Measurements from ENCODE around the gene SLC39A8.

DNA sequence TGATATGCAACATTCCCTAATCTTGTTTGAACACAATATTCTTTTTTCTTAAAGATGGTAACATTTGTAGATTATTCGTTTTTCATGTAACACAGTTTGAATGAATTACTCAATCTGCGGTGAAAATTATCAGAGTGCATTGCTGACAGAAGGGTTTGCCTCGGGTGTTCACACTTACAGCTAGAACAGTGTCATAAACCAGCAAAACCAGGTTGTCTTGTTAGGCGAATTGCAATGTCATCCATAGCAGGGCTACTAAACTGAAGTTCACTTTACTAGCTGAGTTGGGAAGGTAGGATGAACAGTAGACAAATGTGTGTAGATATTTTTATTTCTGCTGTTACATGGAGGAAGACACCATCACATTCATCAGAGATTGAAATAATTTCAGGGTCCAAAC, 98.9 kb downstream of the SLC39A8 start:
- TF ChIP-seq, protein P1, sequence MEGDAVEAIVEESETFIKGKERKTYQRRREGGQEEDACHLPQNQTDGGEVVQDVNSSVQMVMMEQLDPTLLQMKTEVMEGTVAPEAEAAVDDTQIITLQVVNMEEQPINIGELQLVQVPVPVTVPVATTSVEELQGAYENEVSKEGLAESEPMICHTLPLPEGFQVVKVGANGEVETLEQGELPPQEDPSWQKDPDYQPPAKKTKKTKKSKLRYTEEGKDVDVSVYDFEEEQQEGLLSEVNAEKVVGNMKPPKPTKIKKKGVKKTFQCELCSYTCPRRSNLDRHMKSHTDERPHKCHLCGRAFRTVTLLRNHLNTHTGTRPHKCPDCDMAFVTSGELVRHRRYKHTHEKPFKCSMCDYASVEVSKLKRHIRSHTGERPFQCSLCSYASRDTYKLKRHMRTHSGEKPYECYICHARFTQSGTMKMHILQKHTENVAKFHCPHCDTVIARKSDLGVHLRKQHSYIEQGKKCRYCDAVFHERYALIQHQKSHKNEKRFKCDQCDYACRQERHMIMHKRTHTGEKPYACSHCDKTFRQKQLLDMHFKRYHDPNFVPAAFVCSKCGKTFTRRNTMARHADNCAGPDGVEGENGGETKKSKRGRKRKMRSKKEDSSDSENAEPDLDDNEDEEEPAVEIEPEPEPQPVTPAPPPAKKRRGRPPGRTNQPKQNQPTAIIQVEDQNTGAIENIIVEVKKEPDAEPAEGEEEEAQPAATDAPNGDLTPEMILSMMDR (IDR thresholded peaks at IDR 0.05; ENCODE audit: poor library complexity, severe bottlenecking): no peak
- TF ChIP-seq TAF1 (IDR thresholded peaks at IDR 0.05; ENCODE audit: low read depth): no peak

Measured in neural cell (in vitro differentiated cells).